ENCODE results near the gene SPTBN1. TPM values are rescaled to one million over a fixed set of nuclear protein-coding genes. Genes with fewer than 3 reads are reported as not detected.

Gene SPTBN1
- total and polyA plus RNA-seq, 2 of the 13 experiments (the other 11 are each of a cell fraction or from before 2014, with no cell fraction given), result 123 to 299 TPM

DNA sequence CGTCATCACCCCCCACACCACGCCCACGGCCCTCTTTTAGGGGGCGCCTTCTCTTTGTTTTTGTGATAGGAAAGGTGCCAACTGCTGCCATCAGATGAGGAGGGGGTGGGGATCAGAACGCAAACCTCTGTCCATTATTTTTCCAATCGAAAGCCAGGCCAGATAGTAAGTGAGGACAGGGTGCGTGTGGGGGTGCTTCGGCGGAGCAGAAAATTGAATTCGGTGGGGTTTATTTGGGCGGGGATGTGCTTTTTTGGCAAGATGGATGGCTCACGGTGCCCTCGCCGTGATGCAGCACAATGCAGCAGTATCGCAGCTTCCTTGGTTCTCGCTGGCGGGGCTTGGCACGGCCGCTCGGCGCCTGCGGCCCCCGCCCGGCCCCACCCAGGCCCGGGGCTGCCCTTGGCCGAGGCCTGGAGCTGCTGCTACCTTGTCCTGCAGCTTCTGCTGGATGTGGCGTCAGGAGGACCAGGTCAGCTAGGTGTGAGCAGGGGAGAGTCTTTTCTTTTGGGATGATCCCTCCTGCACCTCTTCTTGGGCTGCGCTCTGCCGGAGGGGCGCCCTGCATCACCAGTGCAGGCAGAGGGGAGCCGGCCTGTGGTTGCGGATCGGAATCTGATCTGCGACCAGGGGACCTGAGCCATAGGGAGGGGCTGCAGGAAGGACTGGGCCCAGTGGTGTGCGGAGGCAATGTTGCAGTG is 1.3 kb downstream of the SPTBN1 start (continued):
- TF ChIP-seq, protein P1, sequence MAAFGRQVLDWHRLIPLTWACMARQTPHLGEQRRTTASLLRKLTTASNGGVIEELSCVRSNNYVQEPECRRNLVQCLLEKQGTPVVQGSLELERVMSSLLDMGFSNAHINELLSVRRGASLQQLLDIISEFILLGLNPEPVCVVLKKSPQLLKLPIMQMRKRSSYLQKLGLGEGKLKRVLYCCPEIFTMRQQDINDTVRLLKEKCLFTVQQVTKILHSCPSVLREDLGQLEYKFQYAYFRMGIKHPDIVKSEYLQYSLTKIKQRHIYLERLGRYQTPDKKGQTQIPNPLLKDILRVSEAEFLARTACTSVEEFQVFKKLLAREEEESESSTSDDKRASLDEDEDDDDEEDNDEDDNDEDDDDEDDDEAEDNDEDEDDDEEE (CRISPR knock-in tag; IDR thresholded peaks at IDR 0.05), result no peak
- TF ChIP-seq, protein P2, sequence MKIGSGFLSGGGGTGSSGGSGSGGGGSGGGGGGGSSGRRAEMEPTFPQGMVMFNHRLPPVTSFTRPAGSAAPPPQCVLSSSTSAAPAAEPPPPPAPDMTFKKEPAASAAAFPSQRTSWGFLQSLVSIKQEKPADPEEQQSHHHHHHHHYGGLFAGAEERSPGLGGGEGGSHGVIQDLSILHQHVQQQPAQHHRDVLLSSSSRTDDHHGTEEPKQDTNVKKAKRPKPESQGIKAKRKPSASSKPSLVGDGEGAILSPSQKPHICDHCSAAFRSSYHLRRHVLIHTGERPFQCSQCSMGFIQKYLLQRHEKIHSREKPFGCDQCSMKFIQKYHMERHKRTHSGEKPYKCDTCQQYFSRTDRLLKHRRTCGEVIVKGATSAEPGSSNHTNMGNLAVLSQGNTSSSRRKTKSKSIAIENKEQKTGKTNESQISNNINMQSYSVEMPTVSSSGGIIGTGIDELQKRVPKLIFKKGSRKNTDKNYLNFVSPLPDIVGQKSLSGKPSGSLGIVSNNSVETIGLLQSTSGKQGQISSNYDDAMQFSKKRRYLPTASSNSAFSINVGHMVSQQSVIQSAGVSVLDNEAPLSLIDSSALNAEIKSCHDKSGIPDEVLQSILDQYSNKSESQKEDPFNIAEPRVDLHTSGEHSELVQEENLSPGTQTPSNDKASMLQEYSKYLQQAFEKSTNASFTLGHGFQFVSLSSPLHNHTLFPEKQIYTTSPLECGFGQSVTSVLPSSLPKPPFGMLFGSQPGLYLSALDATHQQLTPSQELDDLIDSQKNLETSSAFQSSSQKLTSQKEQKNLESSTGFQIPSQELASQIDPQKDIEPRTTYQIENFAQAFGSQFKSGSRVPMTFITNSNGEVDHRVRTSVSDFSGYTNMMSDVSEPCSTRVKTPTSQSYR (CRISPR knock-in tag; IDR thresholded peaks at IDR 0.05; ENCODE audit: borderline replicate concordance), result peak; percentile 4; the same call in 1 of the 2 replicates
- no peak for TF ChIP-seq HES4 (CRISPR knock-in tag; IDR thresholded peaks at IDR 0.05; ENCODE audit: borderline replicate concordance)
- TF ChIP-seq ZNF556 (CRISPR knock-in tag; IDR thresholded peaks at IDR 0.05; ENCODE audit: borderline replicate concordance), result peak; percentile 77; the same call in 1 of the 2 replicates
- TF ChIP-seq, protein P3, sequence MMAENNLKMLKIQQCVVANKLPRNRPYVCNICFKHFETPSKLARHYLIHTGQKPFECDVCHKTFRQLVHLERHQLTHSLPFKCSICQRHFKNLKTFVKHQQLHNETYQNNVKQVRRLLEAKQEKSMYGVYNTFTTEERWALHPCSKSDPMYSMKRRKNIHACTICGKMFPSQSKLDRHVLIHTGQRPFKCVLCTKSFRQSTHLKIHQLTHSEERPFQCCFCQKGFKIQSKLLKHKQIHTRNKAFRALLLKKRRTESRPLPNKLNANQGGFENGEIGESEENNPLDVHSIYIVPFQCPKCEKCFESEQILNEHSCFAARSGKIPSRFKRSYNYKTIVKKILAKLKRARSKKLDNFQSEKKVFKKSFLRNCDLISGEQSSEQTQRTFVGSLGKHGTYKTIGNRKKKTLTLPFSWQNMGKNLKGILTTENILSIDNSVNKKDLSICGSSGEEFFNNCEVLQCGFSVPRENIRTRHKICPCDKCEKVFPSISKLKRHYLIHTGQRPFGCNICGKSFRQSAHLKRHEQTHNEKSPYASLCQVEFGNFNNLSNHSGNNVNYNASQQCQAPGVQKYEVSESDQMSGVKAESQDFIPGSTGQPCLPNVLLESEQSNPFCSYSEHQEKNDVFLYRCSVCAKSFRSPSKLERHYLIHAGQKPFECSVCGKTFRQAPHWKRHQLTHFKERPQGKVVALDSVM (CRISPR knock-in tag; IDR thresholded peaks at IDR 0.05), result no peak
- TF ChIP-seq, protein P4, sequence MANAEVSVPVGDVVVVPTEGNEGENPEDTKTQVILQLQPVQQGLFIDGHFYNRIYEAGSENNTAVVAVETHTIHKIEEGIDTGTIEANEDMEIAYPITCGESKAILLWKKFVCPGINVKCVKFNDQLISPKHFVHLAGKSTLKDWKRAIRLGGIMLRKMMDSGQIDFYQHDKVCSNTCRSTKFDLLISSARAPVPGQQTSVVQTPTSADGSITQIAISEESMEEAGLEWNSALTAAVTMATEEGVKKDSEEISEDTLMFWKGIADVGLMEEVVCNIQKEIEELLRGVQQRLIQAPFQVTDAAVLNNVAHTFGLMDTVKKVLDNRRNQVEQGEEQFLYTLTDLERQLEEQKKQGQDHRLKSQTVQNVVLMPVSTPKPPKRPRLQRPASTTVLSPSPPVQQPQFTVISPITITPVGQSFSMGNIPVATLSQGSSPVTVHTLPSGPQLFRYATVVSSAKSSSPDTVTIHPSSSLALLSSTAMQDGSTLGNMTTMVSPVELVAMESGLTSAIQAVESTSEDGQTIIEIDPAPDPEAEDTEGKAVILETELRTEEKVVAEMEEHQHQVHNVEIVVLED (CRISPR knock-in tag; IDR thresholded peaks at IDR 0.05; ENCODE audit: borderline replicate concordance), result peak; percentile 30; the same call in 1 of the 2 replicates
- TF ChIP-seq, protein P5, sequence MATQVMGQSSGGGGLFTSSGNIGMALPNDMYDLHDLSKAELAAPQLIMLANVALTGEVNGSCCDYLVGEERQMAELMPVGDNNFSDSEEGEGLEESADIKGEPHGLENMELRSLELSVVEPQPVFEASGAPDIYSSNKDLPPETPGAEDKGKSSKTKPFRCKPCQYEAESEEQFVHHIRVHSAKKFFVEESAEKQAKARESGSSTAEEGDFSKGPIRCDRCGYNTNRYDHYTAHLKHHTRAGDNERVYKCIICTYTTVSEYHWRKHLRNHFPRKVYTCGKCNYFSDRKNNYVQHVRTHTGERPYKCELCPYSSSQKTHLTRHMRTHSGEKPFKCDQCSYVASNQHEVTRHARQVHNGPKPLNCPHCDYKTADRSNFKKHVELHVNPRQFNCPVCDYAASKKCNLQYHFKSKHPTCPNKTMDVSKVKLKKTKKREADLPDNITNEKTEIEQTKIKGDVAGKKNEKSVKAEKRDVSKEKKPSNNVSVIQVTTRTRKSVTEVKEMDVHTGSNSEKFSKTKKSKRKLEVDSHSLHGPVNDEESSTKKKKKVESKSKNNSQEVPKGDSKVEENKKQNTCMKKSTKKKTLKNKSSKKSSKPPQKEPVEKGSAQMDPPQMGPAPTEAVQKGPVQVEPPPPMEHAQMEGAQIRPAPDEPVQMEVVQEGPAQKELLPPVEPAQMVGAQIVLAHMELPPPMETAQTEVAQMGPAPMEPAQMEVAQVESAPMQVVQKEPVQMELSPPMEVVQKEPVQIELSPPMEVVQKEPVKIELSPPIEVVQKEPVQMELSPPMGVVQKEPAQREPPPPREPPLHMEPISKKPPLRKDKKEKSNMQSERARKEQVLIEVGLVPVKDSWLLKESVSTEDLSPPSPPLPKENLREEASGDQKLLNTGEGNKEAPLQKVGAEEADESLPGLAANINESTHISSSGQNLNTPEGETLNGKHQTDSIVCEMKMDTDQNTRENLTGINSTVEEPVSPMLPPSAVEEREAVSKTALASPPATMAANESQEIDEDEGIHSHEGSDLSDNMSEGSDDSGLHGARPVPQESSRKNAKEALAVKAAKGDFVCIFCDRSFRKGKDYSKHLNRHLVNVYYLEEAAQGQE (IDR thresholded peaks at IDR 0.05; ENCODE audit: borderline replicate concordance in 1 of 2, low read depth in 1 of 2, low read length in 2 of 2), result no peak
- TF ChIP-seq CBX5 (CRISPR knock-in tag; IDR thresholded peaks at IDR 0.05; ENCODE audit: borderline replicate concordance), result peak; percentile 65; the same call in 1 of the 2 replicates
- no peak for TF ChIP-seq AGO1 (IDR thresholded peaks at IDR 0.05; ENCODE audit: low read depth, low read length, poor library complexity, severe bottlenecking)
- peak; percentile 65; the same call in 1 of the 2 replicates for TF ChIP-seq NCOA1 (CRISPR knock-in tag; IDR thresholded peaks at IDR 0.05)
- TF ChIP-seq, protein P6, sequence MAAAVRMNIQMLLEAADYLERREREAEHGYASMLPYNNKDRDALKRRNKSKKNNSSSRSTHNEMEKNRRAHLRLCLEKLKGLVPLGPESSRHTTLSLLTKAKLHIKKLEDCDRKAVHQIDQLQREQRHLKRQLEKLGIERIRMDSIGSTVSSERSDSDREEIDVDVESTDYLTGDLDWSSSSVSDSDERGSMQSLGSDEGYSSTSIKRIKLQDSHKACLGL (CRISPR knock-in tag; IDR thresholded peaks at IDR 0.05), result no peak
- no peak for TF ChIP-seq ATF1 (CRISPR knock-in tag; IDR thresholded peaks at IDR 0.05)
- 0 out of 2 replicates have a peak, but pooled peaks have one; percentile 42 for TF ChIP-seq GABPB1 (CRISPR knock-in tag; IDR thresholded peaks at IDR 0.05)
- no peak for TF ChIP-seq NR2F2 (IDR thresholded peaks at IDR 0.05; ENCODE audit: borderline replicate concordance, low read depth)
